Measurements from ENCODE around the gene CLEC4G. TPM values are rescaled to one million over a fixed set of nuclear protein-coding genes. Genes with fewer than 3 reads are reported as not detected.

Gene CLEC4G
- total RNA-seq, 1 experiment from 2014 or later: not detected

GRCh38 chr19:7699417-7700401 lies 32.2 kb downstream of the CLEC4G start:
- peak in 1 of 2 experiments; percentile 15 for DNase-seq
- BruUV-seq (replicated peaks): no TSS peak
- H2AFZ ChIP-seq: no peak overlapping the region
- no peaks in the 10 kb centered on the region for H3K9me2 ChIP-seq (ENCODE audit: insufficient read depth)
- 0 out of 2 replicates have a peak overlapping the region, but pooled peaks have one; percentile 15 for H3K4me2 ChIP-seq
- no peak overlapping the region for H3K27ac ChIP-seq
- H3K79me2 ChIP-seq (ENCODE audit: low read depth): no peaks in the 10 kb centered on the region
- TF ChIP-seq EZH2 (IDR thresholded peaks at IDR 0.05; ENCODE audit: low read depth): no peak
- TF ChIP-seq CTCF (conservative IDR thresholded peaks at IDR 0.05): no peak
- peaks cover 7% of the 10 kb centered on the region; the same call in 1 of the 2 replicates for H3F3A ChIP-seq (ENCODE audit: insufficient read depth, low read depth)
- H3K9me3 ChIP-seq (ENCODE audit: insufficient read depth, low read depth): no peaks in the 10 kb centered on the region
- no peaks in the 10 kb centered on the region for H3K4me1 ChIP-seq (replicated peaks; ENCODE audit: insufficient read depth)
- H3K27me3 ChIP-seq (ENCODE audit: insufficient read depth, low read depth): peaks cover 65% of the 10 kb centered on the region
- no peaks in the 10 kb centered on the region for H4K20me1 ChIP-seq (ENCODE audit: insufficient read depth)
- ChIA-PET CTCF (no interaction called here), POLR2A (ENCODE audit: unreplicated experiment) (no interaction called here)
- intact Hi-C loops (cut with micrococcal nuclease; ENCODE audit: unreplicated experiment): no loop called here
- H3K4me3 ChIP-seq: no peak overlapping the region
- H3K36me3 ChIP-seq (ENCODE audit: low read depth): no peaks in the 10 kb centered on the region

DNA sequence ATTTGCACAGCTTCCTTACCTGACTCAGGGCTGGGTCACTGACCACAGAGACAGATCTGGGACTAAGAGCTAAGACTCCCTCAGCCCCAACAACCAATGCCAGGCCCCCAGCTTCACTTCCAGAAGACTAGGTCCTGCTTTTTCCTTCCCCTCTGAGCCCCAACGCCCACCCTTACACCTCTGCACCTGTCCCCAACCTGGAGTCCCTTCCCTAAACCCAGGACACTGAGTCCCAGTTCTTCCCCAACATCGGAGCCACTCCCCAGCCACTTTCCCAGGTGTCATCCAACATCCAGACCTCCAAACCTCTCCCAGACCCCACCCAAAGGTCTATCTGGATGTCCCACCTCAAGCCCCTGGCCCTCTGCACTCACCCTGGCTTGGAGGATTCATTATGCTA lies 32.9 kb downstream of the CLEC4G start:
- Histone ChIP-seq H2AFZ (no peak overlapping the region), H3K27me3 (ENCODE audit: insufficient read depth, low read depth) (peaks cover 72% of the 10 kb centered on the region), H3K36me3 (ENCODE audit: low read depth) (no peaks in the 10 kb centered on the region), H3K4me1 (replicated peaks; ENCODE audit: insufficient read depth) (no peaks in the 10 kb centered on the region), H3K9me2 (ENCODE audit: insufficient read depth) (no peaks in the 10 kb centered on the region), H3K27ac (no peak overlapping the region), H4K20me1 (ENCODE audit: insufficient read depth) (no peaks in the 10 kb centered on the region), H3K4me3 (no peak overlapping the region), H3K4me2 (0 out of 2 replicates have a peak overlapping the region, but pooled peaks have one; percentile 15), H3K9me3 (ENCODE audit: insufficient read depth, low read depth) (no peaks in the 10 kb centered on the region), H3K79me2 (ENCODE audit: low read depth) (no peaks in the 10 kb centered on the region), H3F3A (ENCODE audit: insufficient read depth, low read depth) (peaks cover 7% of the 10 kb centered on the region; the same call in 1 of the 2 replicates)
- no peak for TF ChIP-seq CTCF (conservative IDR thresholded peaks at IDR 0.05)
- TF ChIP-seq EZH2 (IDR thresholded peaks at IDR 0.05; ENCODE audit: low read depth): no peak
- BruUV-seq (replicated peaks): no TSS peak
- intact Hi-C loops (cut with micrococcal nuclease; ENCODE audit: unreplicated experiment): no loop called here
- POLR2A ChIA-PET (ENCODE audit: unreplicated experiment): no interaction called here
- CTCF ChIA-PET: interaction anchor here (0.5 kb wide), 1 partner anchor 230 kb away, joined by 10 read pairs; no protein-coding TSS in a partner anchor
- DNase-seq: no peak

GRCh38 chr19:7698583-7698982 lies 33.3 kb downstream of the CLEC4G start:
- intact Hi-C loops (cut with micrococcal nuclease; ENCODE audit: unreplicated experiment): no loop called here
- no peaks in the 10 kb centered on the region for H3K4me1 ChIP-seq (replicated peaks; ENCODE audit: insufficient read depth)
- no peak overlapping the region for H2AFZ ChIP-seq
- peaks cover 7% of the 10 kb centered on the region; the same call in 1 of the 2 replicates for H3F3A ChIP-seq (ENCODE audit: insufficient read depth, low read depth)
- no TSS peak for BruUV-seq (replicated peaks)
- no peaks in the 10 kb centered on the region for H3K79me2 ChIP-seq (ENCODE audit: low read depth)
- POLR2A ChIA-PET (ENCODE audit: unreplicated experiment): interaction anchor here (0.5 kb wide), 1 partner anchor 460 kb away, joined by 3 read pairs; no protein-coding TSS in a partner anchor
- no peak overlapping the region for H3K4me3 ChIP-seq
- no peaks in the 10 kb centered on the region for H3K9me3 ChIP-seq (ENCODE audit: insufficient read depth, low read depth)
- TF ChIP-seq CTCF (conservative IDR thresholded peaks at IDR 0.05): no peak
- no peak for TF ChIP-seq EZH2 (IDR thresholded peaks at IDR 0.05; ENCODE audit: low read depth)
- H3K4me2 ChIP-seq: no peak overlapping the region
- no peaks in the 10 kb centered on the region for H3K9me2 ChIP-seq (ENCODE audit: insufficient read depth)
- no peak for DNase-seq
- no peaks in the 10 kb centered on the region for H4K20me1 ChIP-seq (ENCODE audit: insufficient read depth)
- H3K27me3 ChIP-seq (ENCODE audit: insufficient read depth, low read depth): peaks cover 73% of the 10 kb centered on the region
- H3K27ac ChIP-seq: no peak overlapping the region
- H3K36me3 ChIP-seq (ENCODE audit: low read depth): no peaks in the 10 kb centered on the region
- CTCF ChIA-PET: interaction anchor here (0.5 kb wide), 1 partner anchor 230 kb away, joined by 10 read pairs; no protein-coding TSS in a partner anchor
